HUDEP-2 (cell line): ENCODE results near the gene NUDC.

Experiments
- DNase-seq, 76 experiments: peaks; one replicate each; lab custom pipeline; 2025; ENCODE audit not compliant: unreplicated experiment in 76 of 76; lab: John Stamatoyannopoulos, UW

Gene NUDC

DNA sequence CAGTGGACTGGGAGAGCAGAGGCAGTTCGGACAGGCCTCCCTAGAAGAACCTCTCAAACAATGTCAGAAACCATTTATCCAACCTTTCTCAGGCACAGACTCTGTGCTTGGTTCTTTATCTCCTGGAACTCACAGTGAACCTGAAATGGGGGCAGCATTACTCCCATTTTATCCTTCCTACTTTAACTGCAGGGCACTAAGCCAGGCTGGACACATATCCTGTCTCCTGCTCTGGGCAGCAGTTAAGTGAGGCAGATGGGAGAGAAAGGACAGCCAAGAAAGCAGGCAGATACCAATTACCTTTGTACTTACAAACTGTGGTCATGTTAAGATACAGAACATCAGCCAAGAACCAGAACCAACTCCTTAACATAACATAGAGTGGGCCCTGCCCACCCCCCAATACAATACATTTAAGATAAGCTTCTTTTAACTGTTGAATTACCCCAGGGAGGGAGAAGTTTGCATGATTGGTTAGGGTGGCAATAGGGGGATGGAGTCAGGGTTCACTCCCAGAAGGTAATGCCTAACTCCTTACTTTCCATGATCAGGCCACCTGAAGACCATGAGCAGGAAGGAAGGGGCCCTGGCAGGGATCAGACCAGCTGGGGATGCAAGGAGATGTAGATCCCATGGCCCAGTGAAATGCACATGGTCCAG is 27.9 kb downstream of the NUDC start:
- no peak for DNase-seq

DNA sequence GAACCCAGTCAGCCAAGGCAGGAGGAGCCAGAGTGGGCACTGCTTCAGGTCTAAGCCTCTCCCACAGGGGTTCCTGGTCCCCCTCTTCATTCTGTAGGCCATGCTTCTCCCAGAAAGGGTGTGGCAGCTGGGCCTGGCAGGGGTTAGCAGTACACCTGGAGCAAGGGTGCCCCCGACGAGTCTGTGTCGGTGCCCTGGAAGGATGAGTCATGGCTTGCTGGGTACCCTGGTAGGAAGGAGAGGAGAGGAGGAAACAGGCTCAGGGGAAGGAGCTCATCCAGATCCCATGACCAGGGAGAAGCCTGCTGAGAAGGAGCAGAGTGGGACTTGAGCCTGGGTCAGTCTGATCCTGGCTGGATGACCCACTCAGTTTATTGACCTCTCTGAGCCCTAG is 28.4 kb downstream of the NUDC start:
- DNase-seq, result peak in 1 of 76 experiments; percentile 6

DNA sequence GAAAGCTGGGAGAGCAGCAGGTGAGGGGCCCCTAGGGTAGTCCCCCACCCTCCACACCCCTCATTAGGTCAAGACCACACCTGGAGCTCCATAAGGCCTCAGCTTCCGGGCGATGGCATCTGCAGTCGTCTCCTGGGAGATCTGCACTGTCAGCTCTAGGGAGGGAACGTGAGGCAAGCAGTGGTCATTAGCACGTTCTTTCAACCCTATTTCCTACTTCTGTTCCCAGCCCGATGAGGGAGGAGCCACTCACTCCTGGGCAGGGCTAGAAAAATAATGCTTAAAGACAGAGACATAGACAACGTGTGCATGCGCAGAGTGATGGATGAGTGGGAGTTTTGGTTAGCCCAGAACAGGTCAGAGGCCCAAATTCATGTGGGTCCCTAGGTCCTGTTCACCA is 29.1 kb downstream of the NUDC start:
- DNase-seq, result no peak

DNA sequence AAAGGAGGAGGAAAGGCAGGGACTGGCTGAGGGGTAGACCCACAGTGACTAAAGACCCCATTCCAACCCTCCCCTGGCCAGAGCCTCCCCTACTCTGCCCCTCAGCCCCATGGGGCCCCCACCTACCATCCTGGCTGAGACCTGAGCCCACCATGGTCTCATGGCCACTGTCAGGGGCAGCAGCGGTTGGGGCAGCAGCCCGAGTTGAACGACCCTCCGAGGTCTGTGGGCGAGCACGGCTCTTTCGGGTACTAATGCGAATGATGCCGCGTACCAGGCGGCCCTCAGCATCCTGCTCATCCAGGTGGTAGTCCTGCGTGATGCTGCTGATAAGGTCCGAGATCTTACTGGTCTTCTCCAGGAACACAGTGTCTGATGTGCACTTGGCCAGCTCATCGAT is 29.7 kb downstream of the NUDC start:
- no peak for DNase-seq

DNA sequence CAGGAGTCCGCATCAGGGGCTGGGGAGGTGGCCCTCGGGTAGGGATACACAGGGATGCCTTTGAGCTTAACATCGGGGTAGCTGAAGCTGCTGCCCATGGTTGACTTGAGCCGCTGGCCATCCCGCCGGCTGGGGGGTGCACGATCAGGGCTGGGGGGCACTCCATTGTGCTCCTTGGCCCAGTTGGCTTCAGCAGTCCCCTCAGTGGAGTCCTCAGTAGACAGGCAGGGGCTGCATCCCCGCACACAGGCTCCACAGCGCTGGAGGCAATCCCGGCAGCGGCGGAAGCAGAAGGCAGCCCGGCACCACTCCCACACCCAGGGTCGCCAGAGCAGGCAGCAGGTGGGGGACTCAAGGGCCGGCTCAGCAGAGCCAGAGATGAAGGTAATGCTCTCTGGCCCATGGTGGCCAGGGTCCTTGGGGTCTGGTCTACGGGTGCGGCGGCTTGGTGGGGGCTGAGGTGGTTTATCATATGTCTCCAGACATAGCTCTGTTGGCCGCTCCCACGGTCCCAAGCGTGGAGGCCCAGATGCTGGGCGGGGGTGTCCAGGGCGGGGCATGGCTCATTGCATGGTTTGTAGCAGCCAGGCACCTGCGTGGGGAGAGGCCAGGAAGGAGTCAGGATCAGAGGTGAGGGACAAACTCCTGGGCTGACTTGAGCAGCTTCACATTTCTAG is 30.4 kb downstream of the NUDC start:
- DNase-seq, result peak in 20 of 76 experiments; percentile 5 to 37 (median 16)

DNA sequence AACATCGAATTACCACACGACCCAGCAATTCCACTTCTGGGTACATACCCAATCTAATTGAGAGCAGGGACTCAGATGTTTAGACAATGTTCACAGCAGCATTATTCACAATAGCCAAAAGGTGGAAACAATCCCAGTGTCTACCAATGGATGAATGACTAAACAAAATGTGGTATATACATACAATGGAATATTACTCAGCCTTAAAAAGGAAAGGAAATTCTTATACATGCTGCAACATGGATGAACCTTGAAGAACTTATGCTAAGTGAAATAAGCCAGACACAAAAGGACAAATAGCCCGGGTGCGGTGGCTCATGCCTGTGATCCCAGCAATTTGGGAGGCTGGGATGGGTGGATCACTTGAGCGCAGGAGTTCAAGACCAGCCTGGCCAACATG is 31.8 kb downstream of the NUDC start:
- no peak for DNase-seq

DNA sequence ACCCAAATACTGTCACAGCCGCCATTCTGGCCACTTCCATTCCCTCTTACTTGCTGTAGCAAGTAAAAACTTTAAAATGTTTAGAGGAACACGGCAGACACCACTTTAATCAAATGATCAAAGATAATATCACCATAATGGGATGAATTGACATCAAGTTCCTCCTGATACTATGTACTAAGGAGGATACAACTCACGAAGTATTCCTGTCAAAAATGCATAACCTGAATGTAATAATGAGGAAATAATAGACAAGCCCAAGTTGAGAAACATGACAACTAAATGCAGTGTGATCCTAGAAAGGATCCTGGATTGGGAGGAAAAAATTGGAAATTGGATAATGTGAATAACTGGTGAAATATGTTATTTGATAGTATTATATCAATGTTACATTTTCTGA is 34.8 kb downstream of the NUDC start:
- DNase-seq, result no peak

DNA sequence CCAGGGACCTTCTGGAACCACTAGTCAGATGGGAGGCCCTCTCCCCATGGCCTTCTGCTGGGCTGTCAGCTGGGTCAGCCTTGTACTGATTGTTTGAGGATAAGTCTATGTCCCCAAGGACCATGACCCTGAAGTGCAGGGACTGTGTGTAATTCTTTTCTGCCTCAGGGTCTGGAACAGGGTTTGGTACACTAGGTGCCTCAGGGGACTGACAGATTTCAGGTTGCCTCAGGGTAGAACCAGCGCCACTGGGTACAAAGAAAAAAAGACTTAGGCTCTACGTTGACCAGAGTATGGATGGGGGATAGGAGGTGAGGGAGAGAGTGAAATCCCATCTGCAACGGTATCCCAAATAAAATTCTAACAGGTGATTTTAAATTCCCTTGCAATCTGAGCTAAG is 35.8 kb downstream of the NUDC start:
- no peak for DNase-seq

DNA sequence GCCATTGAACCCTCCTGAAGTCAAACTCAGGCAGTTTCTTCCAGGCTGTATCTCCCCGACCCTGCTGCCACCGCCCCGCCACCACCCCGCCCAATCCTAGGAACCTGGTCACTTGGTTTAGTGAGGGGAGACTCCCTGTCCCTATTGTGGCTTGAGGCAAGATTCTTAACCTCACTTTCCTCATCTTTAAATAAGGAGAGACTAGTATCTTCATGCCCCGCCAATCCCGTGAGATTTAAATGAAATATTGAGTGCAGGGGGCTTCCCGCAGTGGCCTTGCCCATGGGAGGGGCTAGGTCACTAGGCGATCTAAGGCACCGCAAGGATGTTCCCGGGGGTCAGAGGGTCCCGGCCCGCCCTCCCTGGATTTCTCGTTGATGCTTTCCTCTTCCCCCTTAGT is 37.7 kb downstream of the NUDC start:
- no peak for DNase-seq

DNA sequence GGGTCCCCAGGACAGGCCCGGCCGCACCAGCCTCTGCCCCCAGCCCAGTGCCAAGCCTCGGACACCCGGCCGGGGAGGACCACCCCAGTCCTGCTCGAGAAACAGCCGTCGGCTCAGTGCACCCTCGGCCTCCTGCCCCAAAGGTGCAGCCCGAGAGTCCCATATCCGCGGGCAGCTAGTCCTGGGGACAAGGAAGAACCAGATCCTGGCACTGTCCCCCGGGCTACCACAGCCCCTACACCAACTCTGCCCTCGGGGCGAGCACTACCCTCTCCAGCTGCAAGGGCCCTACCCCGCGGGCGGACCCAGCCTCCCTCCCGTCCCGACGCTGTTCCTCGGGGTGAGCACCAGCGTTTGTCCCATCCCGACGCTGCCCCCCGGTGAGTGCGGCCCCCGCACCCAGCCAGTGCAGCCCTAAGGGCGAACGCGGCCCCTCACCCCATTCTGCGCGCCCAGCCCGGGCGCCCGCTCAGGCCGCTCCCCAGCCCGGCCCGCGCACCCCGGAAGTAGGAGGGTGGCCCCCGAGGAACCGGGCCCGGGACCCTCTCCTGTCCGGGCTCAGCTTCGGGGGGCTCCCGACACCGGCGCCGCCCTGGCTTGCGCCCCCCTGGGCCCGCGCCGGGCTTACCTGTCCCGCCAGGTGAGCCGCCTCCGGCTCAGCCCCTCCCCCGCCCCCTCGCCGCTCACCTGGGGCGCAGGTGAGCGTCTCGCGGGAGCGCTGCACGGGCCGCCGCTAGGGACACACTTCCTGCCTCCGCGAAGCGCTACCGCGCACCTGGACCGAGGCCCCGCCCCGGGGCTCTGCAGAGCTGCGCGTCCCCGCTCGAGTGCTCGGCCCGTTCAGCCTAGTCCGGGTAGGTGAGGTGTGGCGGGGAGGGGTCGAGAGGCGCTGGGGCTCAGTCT is 38.4 kb downstream of the NUDC start, which contains the start of gene KDF1:
TSS of gene KDF1 (minus strand) at position 747 of the 903 bp plus-strand sequence. CDS start 8,088 bp downstream, outside the sequence.
- no peak for DNase-seq

DNA sequence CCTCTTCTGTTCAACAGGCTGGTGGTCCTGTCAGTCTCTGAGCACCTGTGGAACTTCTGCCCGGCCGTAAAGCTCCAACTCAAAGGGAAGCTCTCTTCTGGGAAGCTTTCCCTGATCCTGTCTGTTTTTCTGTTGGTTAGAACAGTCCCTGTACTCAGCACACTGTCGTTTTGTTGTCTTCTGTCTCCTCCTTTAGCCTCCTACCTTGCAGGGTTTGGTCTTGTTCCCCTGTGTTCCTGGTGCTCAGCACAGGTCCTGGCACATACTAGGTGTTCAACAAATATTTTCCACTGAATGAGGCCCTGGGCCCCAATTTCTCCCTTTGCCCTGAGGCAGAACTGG is 39.1 kb downstream of the NUDC start:
- no peak for DNase-seq

DNA sequence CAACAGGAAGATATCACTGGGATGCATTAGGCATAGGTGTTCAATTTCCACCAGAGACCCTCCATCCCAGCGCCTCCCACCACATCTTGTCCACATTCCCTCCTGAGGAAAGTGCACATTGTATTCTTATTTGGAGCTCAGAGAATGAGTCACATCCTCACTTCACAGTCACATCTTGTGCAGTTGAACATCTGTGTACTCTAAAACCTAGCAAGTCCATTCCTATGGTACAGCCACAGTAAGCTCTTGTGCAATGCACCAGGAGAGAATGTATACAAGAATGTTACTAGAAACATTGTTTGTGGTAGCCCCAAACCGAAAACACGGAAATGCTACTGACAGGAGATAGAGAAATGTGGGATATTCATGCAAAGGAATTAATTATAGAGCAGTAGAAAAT is 40.3 kb downstream of the NUDC start:
- DNase-seq, result no peak

DNA sequence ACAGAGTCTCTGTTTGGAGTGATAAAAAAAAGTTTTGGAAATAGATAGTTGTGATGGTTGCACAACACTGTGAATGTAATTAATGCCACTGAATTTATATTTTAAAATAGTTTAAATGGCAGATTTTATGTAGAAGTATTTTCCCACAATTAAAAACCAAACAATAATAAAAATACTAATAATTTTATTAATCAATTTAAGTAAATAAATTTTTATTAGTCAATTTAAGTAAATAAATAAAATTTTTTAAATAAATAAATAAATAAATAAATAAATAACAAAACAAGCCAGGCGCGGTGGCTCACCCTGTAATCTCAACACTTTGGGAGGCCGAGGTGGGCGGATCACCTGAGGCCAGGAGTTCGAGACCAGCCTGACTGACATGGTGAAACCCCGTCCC is 43.7 kb downstream of the NUDC start:
- DNase-seq, result no peak

DNA sequence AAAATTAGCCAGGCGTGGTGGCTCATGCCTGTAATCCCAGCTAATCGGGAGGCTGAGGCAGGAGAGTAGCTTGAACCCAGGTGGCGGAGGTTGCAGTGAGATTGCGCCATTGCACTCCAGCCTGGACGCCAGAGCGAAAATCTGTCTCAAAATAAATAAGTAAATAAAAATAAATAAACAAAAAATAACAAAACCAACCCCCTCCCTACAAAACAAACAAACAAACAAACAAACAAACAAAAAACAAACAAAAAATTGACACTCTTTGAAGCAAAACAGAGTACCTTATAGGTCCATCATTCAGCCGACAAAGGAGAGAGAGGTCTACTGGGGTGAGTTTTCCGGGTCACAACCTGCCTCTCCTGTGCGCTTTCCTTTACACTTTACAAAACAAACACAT is 44.1 kb downstream of the NUDC start:
- DNase-seq, result no peak

DNA sequence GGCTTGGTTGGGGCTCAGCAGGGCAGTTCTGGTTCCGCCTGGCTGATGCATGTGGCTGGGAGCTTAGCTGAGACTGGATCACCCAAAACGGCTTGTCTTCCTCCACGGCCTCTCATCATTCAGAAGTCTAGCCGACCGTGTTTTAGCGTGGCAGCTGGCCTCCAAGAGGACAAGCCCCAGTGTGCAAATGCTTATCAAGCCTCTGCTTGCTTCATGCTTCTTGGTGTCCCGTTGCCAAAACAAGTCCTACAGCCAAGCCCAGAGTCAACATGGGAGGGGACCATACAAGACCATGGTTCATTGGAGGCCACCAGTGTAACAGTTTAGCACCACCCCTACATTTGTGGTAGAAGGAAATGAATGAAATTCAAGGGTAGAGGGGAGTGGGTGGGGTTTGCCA is 49.3 kb downstream of the NUDC start:
- DNase-seq, result no peak

DNA sequence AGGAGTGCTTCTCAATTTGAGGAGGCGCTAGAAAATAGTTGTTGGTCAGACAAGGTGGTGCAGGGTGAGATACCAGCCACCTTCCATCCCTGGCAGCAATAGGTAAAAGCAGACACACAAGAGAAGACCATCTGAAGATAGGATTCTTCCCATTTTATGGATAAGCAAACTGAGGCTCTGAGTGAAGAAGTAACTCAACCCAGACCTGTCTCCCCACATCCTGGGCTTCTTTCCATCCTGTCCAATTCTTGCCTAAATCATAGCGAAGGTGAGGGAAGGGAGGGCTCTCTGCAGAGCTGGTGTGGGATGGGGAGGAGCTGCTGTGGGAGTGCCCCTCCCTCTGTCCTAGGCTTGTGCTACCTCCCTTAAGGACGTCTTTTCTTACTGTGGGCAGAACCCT is 50.0 kb downstream of the NUDC start:
- no peak for DNase-seq

DNA sequence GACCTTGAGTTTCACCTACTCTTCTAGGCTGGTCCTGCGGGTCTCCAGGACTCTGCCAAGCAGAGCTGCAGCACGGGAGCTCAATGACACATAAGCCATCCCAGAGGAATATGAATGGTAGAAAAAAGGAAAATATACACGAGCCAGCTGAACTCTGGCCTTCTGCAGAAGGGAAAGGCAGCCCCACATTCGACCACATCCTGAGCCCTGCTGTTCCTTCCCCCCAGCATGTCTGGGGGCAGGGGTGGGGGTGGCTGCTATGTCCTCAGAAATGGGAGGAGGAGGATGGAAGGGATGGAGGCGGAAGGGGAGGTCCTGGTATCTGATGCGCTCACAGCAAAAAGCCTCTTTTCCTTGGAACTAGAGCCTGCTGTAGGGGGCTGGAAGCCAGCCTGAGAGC is 50.8 kb downstream of the NUDC start:
- no peak for DNase-seq

DNA sequence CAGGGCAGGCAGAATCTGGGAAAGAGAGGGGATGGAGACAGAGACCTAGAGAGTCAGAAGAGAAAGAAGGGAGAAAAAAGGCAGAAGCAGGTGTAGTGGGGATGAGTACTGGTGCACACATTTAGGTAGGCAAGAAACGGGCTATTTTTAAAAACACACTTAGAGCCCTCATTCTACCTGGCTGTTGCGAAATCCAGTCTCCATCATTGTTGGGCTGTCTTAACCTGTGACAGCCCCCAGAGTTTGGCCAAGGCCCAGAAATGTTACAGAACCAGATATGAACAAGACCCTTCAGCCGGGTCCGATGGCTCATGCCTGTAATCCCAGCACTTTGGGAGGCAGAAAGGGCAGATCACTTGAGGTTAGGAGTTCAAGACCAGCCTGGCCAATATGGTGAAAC is 51.3 kb downstream of the NUDC start:
- DNase-seq, result no peak

DNA sequence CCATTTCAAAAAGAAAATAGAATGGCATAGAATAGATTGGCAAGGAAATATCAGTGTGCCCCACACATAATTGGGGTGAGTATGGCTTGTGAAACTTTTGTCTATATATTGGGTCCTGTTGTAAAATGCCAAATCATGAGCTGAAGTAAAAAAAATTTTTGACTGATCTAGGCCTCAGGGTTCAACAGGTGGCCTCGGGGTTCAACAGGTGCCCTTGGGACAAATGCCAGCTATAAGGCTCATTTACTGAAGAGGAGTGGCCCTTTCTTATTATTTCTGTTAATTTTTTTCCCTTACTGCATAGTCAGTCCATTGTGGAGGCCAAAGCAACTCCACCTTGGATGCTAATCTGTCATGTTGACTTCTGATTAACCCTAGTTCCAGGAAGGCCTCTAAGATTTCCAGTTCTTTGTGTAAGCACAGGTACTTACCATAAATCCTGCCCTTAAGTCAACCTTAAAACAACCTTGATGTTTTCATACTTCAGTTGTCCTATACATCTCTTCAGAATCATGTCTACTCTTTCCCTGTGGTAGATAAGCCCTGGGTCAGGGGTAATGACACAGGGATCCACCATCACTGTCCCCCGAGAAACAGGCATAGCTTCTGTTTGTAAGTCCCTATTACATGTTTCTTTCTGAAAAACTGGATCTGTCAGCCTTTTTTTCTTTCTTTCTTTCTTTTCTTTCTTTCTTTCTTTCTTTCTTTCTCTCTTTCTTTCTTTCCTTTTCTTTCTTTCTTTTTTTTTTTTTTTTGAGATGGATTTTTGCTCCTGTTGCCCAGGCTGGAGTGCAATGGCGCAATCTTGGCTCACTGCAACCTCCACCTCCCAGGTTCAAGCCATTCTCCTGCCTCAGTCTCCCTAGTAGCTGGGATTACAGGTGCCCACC is 55.3 kb downstream of the NUDC start:
- DNase-seq, result no peak

DNA sequence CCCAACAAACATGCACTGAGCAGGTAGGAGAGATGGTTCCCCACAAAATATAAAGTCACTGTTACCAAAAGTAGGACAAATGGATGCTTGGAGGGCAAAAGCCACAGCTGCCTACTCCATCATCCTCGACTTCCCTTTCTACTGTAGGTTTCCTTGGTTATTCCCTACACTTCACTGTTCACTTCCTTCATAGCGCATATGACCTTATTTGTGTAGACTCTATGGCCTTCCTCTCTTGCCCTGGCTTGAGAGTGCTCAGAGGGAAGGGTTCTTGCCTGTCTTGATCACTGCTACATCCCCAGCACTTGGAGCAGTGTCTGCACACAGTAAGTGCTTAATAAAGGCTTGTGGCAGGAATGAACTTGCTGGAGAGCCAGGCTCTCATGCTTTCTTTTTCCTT is 57.4 kb downstream of the NUDC start:
- DNase-seq, result no peak
